Measurements from ENCODE around the gene PPP1R2.
A peak's percentile ranks its signal among the peaks of the same experiment; 100 is the strongest.
"Not testable (repeated sequence)": the region's sequence is repeated elsewhere in the genome, so short reads cannot be mapped to it uniquely, and the experiment has no call there.

The PPP1R2 gene

GRCh38 chr3:195532834-195533233 lies 10.3 kb downstream of the PPP1R2 start:
- no peak for FAIRE-seq

GRCh38 chr3:195532345-195532744 lies 10.8 kb downstream of the PPP1R2 start:
- no peak for FAIRE-seq

GRCh38 chr3:195531683-195532082 lies 11.4 kb downstream of the PPP1R2 start:
- FAIRE-seq = no peak

- no peak for FAIRE-seq
These were observed 16.6 kb downstream of the PPP1R2 start for GRCh38 chr3:195526492-195526891.

- FAIRE-seq = no peak
These were observed 18.8 kb downstream of the PPP1R2 start for GRCh38 chr3:195524171-195524896.

- peak; percentile 98 for FAIRE-seq
These were observed 20.7 kb downstream of the PPP1R2 start for GRCh38 chr3:195522254-195523023.

- FAIRE-seq = no peak
These were observed 26.1 kb downstream of the PPP1R2 start for GRCh38 chr3:195517030-195517429.

- FAIRE-seq = not testable (repeated sequence)
These were observed 28.4 kb downstream of the PPP1R2 start for GRCh38 chr3:195514610-195515235.

- FAIRE-seq = no peak
These were observed 30.3 kb downstream of the PPP1R2 start for GRCh38 chr3:195512798-195513345.

- FAIRE-seq = no peak
These were observed 32.0 kb downstream of the PPP1R2 start for GRCh38 chr3:195511136-195511535.

GRCh38 chr3:195508185-195508584 lies 34.9 kb downstream of the PPP1R2 start:
- no peak for FAIRE-seq

- FAIRE-seq = no peak
These were observed 67.5 kb downstream of the PPP1R2 start for GRCh38 chr3:195475614-195476013.

- FAIRE-seq = not testable (repeated sequence)
These were observed 68.0 kb downstream of the PPP1R2 start for GRCh38 chr3:195475116-195475515.

- FAIRE-seq = no peak
These were observed 74.3 kb downstream of the PPP1R2 start for GRCh38 chr3:195468841-195469240.

- no peak for FAIRE-seq
These were observed 74.7 kb downstream of the PPP1R2 start for GRCh38 chr3:195468391-195468776.

GRCh38 chr3:195467641-195468390 lies 75.3 kb downstream of the PPP1R2 start:
- FAIRE-seq = no peak

GRCh38 chr3:195466251-195466650 lies 76.9 kb downstream of the PPP1R2 start:
- FAIRE-seq = no peak

Measured in A204.1 (cell line).